ENCODE data around the gene TRIM36. TPM values are rescaled to one million over a fixed set of nuclear protein-coding genes. Genes with fewer than 3 reads are reported as not detected.

The TRIM36 gene
- total RNA-seq, 1 donor from 2014 or later = 3.9 TPM

DNA sequence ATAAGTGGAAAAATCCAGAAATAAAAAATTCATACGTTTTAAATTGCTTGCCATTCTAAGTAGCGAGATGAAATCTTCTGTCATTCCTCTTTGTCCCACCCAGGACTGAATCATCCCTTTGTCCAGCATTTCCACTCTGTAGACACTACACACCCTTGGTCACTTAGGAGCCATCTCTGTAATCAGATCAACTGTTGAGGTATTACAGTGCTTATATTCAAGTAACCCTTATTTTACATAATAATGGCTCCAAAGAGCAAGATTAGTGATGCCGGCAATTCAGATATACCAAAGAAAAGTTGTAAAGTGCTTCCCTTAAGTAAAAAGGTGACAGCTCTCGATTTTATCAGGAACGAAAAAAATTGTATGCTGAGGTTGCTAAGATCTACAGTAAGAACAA is 60.4 kb downstream of the TRIM36 start:
- DNase-seq (ENCODE audit: low read depth) = no peak
- TF ChIP-seq, protein P1, sequence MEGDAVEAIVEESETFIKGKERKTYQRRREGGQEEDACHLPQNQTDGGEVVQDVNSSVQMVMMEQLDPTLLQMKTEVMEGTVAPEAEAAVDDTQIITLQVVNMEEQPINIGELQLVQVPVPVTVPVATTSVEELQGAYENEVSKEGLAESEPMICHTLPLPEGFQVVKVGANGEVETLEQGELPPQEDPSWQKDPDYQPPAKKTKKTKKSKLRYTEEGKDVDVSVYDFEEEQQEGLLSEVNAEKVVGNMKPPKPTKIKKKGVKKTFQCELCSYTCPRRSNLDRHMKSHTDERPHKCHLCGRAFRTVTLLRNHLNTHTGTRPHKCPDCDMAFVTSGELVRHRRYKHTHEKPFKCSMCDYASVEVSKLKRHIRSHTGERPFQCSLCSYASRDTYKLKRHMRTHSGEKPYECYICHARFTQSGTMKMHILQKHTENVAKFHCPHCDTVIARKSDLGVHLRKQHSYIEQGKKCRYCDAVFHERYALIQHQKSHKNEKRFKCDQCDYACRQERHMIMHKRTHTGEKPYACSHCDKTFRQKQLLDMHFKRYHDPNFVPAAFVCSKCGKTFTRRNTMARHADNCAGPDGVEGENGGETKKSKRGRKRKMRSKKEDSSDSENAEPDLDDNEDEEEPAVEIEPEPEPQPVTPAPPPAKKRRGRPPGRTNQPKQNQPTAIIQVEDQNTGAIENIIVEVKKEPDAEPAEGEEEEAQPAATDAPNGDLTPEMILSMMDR (conservative IDR thresholded peaks at IDR 0.05; ENCODE audit: low read depth, low read length) = no peak
- H3K4me3 ChIP-seq (ENCODE audit: low read depth, low read length) = no peak overlapping the region

DNA sequence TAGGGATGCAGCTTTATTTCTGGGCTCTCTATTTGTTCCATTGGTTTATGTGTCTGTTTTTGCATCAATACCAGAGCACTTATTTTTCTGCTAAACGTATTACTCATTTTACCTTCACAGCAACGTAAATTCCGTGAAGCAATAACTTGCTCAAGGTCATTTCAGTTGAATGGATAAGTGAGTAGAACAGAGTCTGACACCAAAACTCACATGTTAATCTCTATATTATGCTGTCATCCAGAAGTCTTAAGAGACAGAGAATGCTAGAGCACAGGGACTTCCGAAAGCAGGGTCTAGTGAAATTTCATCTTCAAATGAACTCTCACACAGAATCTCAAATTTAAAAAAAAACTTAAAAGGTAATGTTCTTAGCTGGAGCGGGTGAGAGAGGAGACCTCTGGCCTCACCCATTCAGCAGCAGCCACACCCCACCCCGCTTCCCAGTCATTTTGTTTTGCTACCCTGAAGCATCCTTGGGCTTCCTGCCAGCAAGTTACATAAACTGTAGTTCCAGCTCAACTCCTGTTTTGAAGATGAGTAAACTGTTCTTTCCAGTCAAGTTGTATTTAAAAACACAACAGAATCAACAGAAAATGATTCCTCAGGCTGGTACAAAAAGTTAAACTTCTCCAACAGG is 69.3 kb downstream of the TRIM36 start:
- no peak overlapping the region for H3K4me3 ChIP-seq (ENCODE audit: low read depth, low read length)
- TF ChIP-seq, protein P1 (conservative IDR thresholded peaks at IDR 0.05; ENCODE audit: low read depth, low read length) = no peak
- DNase-seq (ENCODE audit: low read depth) = no peak

DNA sequence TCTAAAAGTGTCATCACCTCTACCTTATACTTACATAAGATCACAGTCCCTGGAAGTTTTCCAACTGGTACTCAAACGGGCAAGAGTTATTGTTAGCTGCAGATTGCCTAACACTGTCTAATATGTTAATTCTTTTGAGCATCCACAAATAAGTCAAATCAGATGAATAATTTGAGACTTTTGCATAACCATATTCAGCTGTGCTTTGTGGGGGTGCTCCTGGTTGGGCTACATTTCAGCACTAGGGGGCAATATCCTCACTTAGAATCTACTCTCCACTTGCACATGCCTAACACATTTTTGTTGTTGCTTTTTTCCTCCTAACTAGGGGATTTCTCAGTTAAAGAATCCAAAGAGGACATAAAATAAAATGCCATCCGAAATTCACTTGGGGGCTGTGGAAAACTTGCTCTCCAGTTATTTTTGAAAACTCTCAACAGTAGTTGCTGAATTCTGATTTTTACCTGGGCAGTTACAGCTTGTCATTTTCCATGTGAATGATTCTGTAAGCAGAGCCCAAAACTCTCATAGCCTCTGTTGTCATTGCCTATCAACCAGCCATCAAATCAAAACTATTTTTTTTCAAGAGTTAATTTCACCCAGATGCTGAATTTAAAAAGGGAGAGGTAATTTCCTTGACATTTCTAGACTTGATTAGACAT is 71.5 kb downstream of the TRIM36 start:
- TF ChIP-seq, protein P1 (conservative IDR thresholded peaks at IDR 0.05; ENCODE audit: low read depth, low read length) = peak; percentile 92
- H3K4me3 ChIP-seq (ENCODE audit: low read depth, low read length) = no peak overlapping the region
- DNase-seq (ENCODE audit: low read depth) = no peak

DNA sequence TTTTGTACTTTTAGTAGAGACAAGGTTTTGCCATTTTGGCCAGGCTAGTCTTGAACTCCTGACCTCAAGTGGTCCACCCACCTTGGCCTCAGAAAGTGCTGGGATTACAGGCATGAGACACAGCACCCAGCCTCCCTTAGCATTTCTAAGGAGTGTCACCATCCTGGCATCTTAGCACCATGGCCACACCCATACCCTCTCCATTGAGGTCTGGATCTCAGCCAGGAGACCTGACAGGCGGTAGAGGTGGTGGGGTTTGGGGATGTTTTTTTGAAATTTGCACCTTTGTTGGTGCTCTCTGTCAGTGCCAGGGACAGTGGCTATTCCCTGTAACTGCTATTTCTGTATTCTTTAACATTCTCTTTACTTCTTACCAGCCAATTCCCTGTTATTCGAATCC is 72.5 kb downstream of the TRIM36 start:
- TF ChIP-seq, protein P1 (conservative IDR thresholded peaks at IDR 0.05; ENCODE audit: low read depth, low read length) = no peak
- DNase-seq (ENCODE audit: low read depth) = no peak

DNA sequence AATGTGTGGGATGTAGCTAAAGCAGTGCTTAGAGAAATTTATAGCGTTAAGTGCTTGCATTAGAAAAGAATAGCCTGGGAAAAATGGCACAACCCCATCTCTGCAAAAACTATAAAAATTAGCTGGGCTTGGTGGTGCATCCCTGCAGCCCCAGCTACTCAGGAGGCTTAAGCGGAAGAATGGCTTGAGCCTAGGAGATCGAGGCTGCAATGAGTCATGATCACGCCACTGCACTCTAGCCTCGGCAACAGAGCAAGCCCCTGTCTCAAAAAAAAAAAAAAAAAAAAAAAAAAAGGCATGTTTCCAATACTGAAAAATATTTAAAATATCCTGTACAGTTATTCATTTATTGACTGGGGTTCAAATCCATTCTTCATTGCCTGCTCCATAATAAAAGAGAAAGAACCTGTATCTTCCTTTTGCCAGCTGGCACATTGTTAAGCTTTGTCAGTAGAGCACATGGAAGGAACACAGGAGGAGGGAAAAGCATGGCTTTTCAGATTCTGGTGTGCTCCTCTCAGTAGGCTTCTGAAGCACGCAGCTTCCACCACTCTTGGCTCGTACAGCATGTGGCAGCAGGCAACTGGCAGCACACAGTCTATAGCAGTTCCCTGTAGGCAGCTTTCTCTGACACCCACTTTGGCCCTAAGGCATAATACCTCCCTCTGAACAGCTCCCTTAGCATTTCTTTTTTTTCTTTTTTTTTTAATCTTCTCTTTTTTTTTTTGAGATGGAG is 73.5 kb downstream of the TRIM36 start:
- DNase-seq (ENCODE audit: low read depth) = no peak
- H3K4me3 ChIP-seq (ENCODE audit: low read depth, low read length) = no peak overlapping the region

More for the DNA sequence above, 72.5 kb downstream of the TRIM36 start:
- no peak overlapping the region for H3K4me3 ChIP-seq (ENCODE audit: low read depth, low read length)

DNA sequence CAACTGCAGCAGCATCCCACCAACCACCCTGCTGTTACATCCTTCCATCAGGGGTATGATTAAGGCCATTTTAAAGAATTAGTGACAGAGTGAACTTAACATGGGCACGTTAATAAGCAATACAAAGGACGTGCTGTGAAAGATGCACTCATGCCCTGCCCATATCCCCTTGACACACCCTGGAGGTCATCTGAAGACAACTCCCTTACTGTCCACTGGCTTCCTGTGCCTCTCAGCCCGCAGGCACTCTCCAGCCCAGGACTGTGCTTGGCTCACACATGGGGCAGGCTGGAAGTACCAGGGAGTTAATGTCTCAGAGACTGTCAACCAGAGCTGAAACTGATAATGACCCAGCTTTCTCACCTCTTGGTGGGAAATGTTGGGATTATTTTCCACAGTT is 81.8 kb downstream of the TRIM36 start:
- no peak for DNase-seq (ENCODE audit: low read depth)
- TF ChIP-seq, protein P1 (conservative IDR thresholded peaks at IDR 0.05; ENCODE audit: low read depth, low read length) = no peak
- H3K4me3 ChIP-seq (ENCODE audit: low read depth, low read length) = no peak overlapping the region

More for the DNA sequence above, 73.5 kb downstream of the TRIM36 start:
- TF ChIP-seq, protein P1 (conservative IDR thresholded peaks at IDR 0.05; ENCODE audit: low read depth, low read length) = no peak

Measured in epithelial cell of proximal tubule (primary cell).